COLO829 (cell line): ENCODE measurements around the gene SNX8.

Experiments used
- DNase-seq: peaks from one replicate; pipeline ENCODE4 v3.0.0; 2012; ENCODE audit warnings: low spot score

Gene SNX8

DNA sequence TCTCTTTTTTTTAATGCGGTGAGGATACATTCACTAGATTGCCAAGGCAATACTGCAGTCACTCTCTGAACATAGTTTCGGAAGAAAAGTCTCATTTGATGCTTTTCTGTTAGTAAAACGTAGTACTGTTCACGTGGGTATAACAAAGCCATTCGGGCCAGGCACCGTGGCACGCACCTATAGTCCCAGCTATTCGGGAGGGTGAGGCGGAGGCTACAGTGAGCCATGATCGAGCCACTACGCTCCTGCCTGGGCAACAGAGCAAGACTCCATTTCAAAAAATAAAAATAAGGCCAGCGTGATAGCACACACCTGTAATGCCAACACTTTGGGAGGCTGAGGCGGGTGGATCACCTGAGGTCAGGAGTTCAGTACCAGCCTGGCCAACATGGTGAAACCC, 24.6 kb downstream of the SNX8 start:
- DNase-seq, result no peak

DNA sequence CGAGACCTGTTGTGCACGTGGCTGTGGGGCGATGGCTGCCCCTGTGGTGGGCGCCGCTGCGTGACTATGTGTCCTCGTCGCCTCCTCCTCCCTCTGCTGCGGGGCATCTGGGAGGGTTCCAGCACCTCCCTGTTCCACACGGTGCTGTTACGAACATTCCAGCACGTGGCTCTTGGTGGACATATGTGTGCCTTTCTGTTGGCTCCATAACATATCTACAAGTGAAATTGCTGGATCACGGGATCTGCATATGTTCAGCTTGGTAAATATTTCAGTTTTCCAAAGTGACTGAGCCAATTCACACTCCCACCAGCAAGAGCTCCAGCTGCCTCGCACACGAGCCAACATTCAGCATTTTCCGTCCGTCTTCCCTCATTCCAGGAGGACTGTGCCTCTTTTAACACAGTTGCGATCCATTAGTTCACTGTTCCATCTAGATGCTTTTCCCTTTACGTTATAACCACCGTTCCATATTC, 25.1 kb downstream of the SNX8 start:
- DNase-seq, result no peak

DNA sequence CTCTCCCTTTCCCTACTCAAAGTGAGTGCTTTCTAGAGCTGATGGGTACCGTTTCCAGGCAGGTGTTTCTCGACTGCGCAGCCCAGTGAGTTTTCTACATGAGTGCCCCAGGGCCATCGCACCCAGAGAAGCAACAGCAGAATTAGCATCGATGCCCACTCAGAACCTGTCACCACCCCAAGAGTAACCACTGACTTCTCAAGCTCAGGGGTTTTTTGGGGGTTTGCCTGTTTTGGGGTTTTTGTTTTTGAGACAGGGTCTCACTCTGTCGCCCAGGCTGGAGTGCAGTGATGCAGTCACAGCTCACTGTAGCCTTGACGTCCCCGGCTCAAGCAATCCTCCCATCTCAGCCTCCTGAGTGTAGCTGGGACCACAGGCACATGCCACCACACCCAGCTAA, 25.7 kb downstream of the SNX8 start:
- no peak for DNase-seq

DNA sequence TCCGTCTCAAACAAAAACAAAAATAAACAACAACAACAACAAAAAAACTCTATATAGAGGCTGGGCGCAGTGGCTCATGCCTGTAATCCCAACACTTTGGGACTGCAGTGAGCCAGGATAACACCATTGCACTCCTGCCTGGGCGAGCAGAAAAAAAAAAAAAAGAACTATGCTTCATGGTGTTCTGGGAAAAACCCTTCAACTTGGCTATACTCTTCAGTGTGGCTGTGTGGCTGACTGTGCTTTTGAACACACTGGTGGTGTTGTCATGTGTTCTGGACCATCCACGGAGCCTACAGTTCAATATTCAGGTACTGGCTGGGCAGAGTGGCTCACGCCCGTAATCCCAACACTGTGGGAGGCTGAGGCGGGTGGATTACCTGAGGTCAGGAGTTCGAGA, 26.5 kb downstream of the SNX8 start:
- DNase-seq, result no peak

DNA sequence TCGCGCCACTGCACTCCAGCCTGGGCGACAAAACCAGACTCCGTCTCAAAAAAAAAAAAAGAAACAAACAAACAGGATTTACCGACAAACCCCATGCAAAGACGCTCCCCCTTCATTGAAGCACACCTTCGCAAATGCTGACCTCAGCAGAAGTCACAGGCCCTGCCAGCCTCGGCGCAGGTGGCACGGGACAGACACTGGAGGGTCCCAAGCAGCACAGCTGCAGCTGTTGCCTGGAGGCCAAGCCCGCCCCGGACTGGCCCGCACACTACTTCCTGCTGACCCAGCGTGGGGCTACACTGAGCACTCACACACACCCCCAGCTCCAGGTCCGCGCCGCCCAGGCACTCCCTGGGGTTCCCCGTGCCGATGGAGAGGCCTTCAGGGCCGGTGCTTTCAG, 31.2 kb downstream of the SNX8 start:
- no peak for DNase-seq

DNA sequence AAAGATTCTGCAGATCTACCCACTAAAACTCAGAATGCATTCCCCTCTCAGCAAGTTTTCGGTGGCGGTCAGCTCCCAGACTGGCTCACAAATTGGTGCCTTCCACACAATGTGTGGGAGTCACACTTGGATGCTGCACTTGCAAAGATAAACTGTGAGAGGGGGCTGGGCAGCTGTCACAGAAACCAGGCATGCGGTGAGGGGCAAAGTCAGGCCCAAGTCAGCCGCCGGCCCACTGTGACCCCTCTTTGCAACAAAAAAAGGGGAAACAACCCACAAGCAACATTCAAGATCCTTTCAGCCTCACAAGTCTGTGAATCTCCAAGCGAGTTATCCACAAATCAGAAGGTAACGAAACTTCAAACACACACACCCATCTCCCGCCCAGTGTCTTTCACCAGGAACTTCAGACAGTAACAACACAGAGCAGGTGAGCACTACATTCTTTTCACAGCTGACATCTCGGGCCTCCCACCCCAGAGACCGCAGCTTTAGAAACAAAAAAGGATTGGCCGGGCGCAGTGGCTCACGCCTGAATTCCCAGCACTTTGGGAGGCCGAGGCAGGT, 32.0 kb downstream of the SNX8 start:
- DNase-seq, result no peak

DNA sequence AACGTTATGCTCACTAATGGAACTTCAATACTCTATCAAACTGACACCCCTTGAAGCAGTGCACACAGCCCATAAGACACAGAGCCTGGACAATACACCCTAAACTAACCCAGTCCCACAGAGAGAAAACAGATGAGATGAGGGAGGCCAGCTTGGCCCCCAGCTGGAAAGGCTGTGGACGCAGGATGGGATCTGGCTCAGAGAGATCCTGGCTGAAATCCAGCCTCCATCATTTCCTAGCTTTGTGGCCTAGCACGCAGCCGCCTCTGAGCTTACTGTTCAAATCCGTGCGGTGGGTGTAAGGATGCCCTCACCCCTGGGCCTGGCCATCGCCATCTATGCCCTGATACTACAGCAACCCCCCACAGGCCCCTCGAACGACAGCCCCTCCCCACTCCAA, 32.7 kb downstream of the SNX8 start:
- no peak for DNase-seq

DNA sequence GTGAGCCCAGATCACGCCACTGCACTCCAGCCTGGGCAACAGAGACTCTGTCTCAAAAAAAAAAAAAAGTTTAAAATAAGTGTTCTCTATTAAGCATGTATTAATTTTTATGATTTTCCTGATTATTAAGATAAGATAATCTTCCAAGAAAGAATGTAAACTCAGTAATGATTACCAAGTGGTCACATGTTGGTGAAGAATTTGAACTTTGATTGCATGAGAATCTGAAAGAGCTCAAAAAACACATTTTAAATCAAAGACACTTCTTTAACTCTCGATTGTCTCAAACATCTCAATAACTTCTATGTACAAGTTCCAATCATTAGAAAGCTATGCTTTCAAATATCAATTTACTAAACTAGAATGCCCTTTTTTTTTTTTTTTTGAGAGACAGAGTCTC, 33.8 kb downstream of the SNX8 start:
- DNase-seq, result no peak

DNA sequence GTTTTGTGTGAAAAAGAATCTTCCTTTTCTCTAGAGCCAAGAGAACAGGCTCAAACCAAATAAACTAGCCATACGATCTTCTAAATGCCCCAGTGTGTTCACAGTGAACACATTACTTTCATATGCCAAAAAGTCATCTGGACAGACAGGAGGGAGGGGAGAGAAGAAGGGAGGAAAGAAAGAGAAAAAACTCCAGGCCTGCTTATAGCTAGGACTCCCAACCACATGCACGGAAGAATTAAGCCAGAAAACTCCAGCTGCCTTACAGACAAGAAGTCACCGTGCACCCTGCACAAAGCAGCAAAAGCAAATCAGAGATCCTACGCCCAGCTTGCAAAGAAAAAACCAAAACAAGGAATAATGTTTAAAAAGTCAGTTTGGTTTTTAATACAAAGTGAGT, 34.3 kb downstream of the SNX8 start:
- no peak for DNase-seq

DNA sequence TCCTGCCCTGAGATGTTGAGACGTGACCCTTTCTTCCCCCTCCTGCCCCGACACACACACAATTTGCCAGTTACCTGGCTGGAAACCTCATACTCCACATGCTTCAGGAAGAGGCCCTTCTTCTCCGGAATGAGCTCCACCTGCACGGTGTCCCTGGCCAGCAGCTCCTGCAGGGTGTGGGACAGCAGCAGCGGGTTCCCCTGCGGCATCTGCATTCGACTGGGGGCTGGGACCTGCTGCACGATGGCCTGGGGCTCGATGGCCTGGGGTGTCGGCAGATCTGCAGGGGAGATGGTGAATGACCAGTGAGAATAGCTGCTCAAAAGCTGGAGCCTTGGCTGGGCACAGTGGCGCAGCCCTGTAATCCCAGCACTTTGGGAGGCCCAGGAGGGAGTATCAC, 36.2 kb downstream of the SNX8 start:
- DNase-seq, result no peak

DNA sequence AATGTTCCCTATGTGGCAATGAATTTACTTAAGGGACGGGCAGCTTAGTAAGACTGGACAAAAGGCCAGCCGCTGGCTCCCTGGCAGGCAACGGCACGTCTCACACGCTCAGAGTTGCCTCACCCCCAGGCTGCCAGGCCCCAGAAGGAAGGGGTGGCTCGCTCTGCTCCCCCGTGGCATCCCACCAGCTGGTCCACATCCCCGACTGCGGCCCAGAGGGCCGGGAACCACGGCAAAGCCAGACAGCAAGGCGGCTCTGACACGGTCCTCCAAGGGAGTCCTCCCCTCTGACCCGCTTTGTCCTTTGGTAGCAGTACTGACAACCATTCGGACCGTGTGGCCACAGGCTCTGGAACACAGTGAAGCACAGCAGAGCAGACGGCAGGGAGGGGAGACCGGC, 38.1 kb downstream of the SNX8 start:
- DNase-seq, result no peak

DNA sequence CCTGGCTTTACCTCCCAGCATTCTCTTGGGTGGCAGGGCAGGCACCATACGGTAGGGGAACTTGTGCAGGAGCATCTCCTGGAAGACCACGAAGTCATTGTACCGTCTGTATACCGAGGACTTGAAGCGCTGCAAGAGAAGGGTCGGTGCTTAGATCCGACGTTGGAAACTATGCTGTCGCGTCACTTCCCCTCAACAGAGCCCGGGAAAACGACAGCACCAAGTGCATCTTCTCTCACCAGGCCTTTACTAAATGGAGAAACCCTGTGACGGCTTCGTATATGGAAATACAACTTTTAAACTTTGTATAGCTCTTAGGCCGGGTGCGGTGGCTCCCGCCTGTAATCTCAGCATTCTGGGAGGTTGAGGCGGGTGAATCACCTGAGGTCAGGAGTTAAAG, 39.1 kb downstream of the SNX8 start:
- DNase-seq, result no peak

DNA sequence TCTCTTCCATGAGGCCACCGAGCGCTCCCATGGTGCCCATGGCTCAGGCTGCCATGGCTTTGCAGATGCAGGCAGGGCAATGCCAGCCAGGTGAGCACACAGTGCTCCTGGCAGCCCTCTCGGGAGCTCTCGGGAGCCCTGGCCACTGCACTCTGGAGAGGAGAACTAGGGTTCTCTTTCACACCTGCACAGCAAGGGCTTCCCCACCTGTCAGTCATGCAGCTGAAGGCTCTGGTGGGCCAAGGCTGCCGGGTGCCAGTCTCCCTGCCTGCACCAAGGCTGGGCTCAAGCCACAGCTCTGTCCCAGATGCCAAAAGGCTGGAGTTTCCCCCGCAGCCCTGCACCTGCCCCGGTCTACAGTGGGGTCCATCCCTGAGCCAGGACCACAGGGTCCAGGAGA, 39.6 kb downstream of the SNX8 start:
- no peak for DNase-seq

DNA sequence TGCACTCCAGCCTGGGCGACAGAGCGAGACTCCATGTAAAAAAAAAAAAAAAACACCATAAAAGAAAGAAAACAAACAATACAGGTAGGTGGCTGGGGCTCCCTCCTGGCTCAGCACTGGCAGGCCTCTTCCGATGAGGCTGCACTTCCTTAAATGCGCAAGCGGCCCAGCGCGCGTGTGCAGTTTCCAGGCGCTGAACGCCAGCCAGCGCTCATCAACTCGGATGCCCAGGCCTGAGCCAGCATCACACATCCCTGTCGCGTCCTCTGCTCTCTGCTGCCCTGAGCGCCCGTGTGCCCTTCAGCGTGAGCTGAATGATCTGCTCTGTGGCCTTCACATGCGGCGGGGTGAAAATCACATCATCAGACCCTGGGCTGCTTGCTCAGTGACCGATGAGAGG, 40.4 kb downstream of the SNX8 start:
- no peak for DNase-seq

DNA sequence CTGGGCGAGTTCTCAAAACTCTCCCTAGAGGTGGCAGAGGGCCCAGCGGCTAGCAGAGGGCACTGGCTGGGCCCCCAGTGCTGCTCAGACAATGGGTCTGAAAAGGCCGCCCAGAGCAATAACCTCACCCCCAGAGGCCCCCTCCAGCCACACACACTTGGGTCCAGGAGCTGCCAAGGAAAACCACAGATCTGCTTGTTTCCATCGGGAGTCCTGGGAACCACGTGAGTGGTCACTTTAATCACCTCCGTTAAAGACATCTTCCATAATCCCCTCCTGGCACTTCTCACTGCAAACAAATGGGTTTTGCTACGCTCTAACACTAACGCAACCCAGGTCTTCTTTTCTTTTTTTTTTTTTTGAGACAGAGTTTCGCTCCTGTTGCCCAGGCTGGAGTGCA, 42.2 kb downstream of the SNX8 start:
- no peak for DNase-seq

DNA sequence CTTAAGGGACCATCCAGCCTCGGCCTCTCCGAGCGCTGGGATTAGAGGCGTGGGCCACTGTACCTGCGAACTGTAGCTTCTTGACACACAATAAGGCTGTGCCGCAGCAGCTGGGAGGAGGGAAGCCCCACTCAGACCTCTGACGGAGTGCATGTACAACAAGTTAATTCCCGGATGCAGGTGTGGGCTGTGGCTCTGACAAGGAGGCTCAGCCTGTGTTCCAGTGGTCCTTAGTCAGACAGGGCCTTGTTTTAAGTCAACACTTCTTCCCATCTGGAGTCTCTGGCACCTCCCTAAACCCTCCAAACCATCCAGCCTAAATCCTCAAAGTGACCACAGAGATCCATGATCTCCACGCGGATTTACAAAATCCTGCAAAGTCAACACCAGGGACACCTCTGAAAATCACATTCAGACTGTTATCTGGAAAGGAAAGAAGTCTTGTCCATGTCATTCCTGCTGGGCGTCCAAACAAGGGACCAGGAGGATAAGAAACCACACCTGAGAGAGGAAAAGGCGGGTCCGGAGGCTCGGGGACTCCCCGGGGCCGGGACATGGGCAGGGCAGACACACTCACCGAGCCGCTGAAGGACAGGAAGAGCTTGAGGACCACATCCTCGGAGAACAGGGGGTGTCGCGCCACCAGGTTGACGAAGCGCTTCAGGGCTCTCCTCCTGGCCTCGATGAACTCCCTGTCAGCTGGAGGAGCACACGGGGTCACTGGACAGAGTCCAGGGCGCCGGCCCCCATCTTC, 42.8 kb downstream of the SNX8 start:
- no peak for DNase-seq

DNA sequence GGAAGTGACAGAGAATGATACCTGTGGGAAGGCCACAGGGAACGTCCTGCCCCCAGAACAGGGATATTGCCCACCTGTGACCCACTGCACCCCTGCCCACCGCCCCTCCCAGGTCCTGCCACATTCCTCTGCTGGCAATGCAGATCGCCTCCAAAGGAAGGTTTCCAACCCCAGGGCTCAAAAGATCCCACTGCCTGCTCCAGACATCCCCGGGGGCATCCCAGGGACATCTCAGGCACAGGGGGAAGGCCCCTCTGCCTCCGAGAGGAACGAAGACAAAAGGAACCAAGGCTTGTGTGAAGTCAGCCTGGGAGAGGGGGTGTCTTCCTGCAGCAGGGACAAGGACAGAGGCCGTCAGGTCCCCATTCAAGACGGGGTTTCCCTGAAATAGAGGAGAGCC, 43.7 kb downstream of the SNX8 start:
- no peak for DNase-seq

DNA sequence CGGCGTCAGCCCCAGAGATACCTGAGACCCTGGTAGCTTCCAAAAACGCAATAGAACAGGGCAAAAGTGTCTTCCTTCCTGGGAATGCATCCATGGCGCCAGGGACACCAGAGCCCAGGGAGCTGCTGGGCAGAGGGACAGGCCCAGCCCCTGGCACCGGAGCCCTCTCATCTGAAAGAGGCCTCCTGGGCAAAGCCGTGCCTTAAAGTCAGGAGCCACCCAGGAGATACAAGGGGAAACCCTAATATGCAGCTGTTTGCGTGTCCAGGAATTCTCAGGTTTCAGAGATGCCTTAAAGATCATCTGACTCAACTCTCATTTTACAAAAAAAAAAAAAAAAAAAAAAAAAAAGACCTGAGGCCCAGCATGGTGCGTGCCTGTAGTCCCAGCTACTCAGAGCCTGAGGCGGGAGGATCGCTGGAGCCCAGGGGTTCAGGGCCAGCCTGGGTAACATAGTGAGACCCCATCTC, 44.2 kb downstream of the SNX8 start:
- no peak for DNase-seq

DNA sequence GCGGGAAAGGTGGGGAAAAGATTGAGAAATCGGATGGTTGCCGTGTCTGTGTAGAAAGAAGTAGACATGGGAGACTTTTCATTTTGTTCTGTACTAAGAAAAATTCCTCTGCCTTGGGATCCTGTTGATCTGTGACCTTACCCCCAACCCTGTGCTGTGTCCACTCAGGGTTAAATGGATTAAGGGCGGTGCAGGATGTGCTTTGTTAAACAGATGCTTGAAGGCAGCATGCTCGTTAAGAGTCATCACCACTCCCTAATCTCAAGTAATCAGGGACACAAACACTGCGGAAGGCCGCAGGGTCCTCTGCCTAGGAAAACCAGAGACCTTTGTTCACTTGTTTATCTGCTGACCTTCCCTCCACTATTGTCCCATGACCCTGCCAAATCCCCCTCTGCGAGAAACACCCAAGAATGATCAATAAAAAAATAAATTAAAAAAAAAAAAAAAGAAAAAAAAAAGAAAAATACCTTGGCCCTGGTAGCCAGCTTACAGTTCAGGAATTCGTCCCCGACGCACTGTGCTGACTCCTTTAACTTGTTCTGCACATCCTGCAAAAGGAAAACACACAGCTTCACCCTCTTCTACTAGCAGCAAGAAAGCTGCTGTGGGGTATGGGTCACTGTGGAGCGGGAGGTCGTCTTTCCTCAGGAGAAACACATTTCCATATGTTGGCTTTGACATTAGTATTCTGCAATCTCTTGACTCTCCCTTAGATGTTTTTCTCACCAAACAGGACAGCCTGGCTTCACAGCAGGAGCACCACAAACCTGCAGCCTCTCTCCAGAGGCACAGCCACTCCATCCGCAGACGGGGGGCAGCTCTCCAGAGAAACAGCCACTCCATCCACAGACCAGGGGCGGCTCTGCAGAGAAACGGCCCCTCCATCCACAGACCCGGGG, 44.9 kb downstream of the SNX8 start:
- DNase-seq, result peak; percentile 37

DNA sequence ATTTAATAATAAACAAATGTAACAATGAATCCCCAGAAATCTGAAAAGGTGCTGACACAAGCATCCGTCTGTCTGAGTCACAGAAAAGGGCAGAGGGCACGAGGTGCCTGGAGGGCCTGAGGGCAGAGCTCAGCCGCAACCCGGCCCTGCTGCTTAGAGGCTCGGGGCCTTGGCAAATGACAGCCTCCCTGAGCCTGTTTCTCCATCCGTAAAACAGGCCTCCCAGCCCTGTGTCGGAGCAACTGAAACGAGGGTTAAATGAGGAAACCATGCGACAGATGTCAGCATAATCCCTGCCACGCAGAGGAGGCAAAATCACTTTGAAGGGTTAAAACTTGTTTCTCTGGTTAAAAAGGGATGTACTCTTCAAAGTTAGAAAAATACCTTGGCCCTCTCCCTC, 47.3 kb downstream of the SNX8 start:
- DNase-seq, result peak; percentile 90

DNA sequence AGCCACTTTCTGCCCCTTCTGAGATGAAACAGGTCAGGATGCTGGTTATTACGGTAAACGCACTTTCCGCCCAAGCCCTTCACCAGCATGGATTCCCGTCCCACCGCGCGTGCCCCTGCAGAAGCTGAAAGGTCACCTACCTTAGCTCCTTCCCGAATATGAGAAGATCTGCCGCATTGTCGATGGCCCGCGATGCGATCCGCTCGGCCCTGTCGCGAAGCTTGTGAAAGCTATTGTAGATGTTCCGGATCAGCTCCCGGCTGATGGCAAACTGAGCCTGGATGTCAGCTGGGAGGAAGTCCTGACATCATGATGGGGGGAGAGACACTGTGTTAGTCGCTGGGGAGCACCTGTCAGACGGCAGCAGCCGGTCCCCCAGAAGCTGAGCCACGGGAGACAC, 50.1 kb downstream of the SNX8 start:
- DNase-seq, result no peak

DNA sequence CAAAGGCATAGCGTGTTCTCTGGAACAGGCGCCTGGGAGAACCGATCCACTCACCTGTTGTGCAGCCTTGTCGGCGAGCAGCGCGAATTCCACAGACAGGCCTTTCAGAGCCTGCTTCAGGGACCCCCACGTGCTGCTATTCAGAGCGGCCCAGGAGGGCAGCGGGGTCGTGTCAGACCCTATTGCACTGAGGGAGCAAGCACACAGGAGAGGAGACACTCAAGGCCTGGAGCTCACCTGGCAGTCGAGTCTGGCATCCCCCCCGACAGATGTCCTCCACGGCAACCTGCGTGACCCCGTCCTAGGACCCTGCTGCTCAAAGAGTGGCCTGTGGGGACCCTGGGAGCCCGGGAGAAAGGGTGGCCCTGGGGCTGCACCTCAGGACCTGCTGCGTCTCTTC, 51.1 kb downstream of the SNX8 start:
- DNase-seq, result no peak

DNA sequence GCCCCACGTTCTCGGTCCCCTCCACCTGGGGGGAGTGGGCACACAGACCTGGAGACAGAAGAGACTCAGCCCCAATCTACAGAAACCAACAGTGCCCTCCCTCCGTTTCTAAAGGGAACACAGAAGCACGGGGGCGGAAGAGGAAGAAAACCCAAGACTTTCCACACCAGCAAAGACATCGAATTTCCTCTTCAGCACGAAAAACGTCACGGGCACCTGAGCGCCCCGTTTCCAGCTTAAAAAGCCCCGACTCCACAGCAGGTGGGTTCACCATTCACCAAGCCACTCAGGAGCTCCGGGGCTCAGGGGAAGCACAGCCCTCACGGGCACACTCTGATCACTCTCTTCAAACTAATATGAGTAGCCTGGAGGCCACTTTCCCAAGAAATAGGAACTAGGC, 52.6 kb downstream of the SNX8 start:
- no peak for DNase-seq
